Ovary (tissue), 9 donors: ENCODE results near the gene SQSTM1. TPM values are rescaled to one million over a fixed set of nuclear protein-coding genes. Genes with fewer than 3 reads are reported as not detected.

ENCODE experiments used
- DNase-seq, 5 donors: peaks; one replicate each; pipeline ENCODE4 v3.0.0-alpha.2; 2019 to 2020
- H3K27ac ChIP-seq, 2 donors: fragments of 200-600 bp; one replicate each; pipeline versions ENCODE4 v1.5.1 to v1.8.0; 2019 to 2022
- H3K27me3 ChIP-seq: fragments of 200-600 bp; one replicate; pipeline ENCODE4 v1.8.0; 2022
- H3K36me3 ChIP-seq: fragments of 200-600 bp; sonication (generic); one replicate; pipeline ENCODE4 v1.5.1; 2019
- H3K4me1 ChIP-seq: one replicate; pipeline ENCODE4 v1.8.1; 2013; ENCODE audit warnings: mild to moderate bottlenecking, moderate library complexity; ENCODE audit not compliant: insufficient read depth
- H3K4me3 ChIP-seq: fragments of 200-600 bp; sonication (generic); one replicate; pipeline ENCODE4 v1.5.1; 2017
- H3K9me3 ChIP-seq, 2 donors: fragments of 200-600 bp in 1 of 2; sonication (generic) in 1 of 2; one replicate each; pipeline versions ENCODE4 v1.5.1 to v1.8.1; 2013 to 2019; ENCODE audit warnings: mild to moderate bottlenecking in 1 of 2, moderate library complexity in 1 of 2
- EP300 ChIP-seq: sonication (generic); formaldehyde crosslinking; IDR thresholded peaks from one replicate; pipeline ENCODE4 v1.6.1; 2017; ENCODE audit warnings: antibody characterized with exemption
- POLR2A ChIP-seq: fragments of 450-650 bp; IDR thresholded peaks from one replicate; pipeline ENCODE4 v1.6.1; 2017; ENCODE audit warnings: antibody characterized with exemption, mild to moderate bottlenecking, moderate library complexity
- WGBS, 3 donors: extraction: QIAGEN DNeasy Blood & Tissue Kit in 1 of 3; methylation state at CpG; one replicate each; pipeline versions ENCODE4 v1.1.5 to v1.1.7; 2013 to 2017; 5-methylcytosine and 5-hydroxymethylcytosine counted together
- intact Hi-C, 4 donors: fragments of 100-400 bp; cut with DNase I; formaldehyde crosslinking; loops; one replicate each; pipeline versions ENCODE4 v1.11.0 to v1.15.1; 2022 to 2023
- polyA plus RNA-seq, 2 donors: library from polyadenylated mRNA; stranded (reverse); fragments of 200-250 nt in 1 of 2; fragments of 350-450 nt in 1 of 2; fragmentation: Illumina TruSeq in 1 of 2; extraction: RNeasy Lipid Tissue Mini Kit (QIAGEN cat#74804) in 1 of 2; gene quantifications; one replicate each; pipeline ENCODE4 v1.2.3, GENCODE V29; 2013 to 2014
- total RNA-seq, 7 donors: library from RNA; depleted of rRNA in 2 of 7; stranded (reverse); fragments of >200 nt in 2 of 7; fragmentation: NEBNext Ultra II Directional in 3 of 7; extraction: Animal tissue kit (Norgen Biotek cat#: 25700) in 3 of 7; gene quantifications; one replicate each; pipeline versions ENCODE4 v1.1.0 to v1.2.4, GENCODE V29; 2016 to 2023
- TF ChIP-seq, protein P1 (sequence below), 3 donors: fragments of 450-650 bp in 2 of 3; fragments of 200-600 bp in 1 of 3; IDR thresholded peaks; one replicate each; pipeline versions ENCODE4 v1.5.1 to v1.8.0; 2016 to 2022; ENCODE audit warnings: antibody characterized with exemption in 3 of 3, mild to moderate bottlenecking in 1 of 3
- donor health status: DM: no; HTN: no; CAD: no; lungs with moderate emphysema.
- donor health status: DM: no; HTN: no; CAD: no.
- donor health status: Bipolar disorder and iron deficiency.
- donor health status: DM: yes; HTN: yes; CAD: no.
- donor health status: DM: no; HTN: no; CAD: no.
- donor health status: DM: yes; HTN: yes; CAD: no.

Gene SQSTM1
- total and polyA plus RNA-seq, 9 donors = 125 to 457 (median 320) TPM

DNA sequence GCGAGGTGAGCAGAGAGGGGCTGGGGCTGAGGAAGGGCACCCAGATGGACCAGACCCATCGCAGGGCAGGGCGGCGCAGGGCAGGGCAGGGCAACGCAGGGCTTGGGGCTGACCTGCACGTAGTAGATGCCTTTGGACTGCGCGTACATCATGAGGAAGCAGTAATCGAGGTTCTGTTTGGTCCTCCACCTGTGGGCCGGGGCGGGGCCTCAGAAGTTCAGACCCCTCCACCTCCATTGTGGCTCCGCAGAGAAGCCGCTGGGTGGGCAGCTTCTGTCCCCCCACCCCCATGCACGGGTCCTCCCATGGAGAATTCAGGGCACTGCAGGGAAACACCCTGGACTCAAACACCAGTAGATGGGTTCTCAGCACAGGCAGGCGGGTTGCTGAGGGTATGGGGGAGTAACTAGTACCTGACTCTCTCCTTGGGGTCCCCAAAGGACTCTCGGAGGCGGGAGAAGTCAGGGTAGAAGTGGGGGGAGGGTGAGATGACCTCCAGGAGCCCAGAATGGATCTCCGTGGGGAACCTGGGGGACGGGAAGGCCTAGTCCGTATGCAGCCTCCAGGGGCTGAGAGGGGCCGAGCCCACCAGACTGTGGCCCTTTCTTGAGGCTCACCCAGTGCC, 20.5 kb upstream of the SQSTM1 start:
- H3K4me1 ChIP-seq = peaks cover 4% of the 10 kb centered on the region
- no peaks in the 10 kb centered on the region for H3K27me3 ChIP-seq
- H3K36me3 ChIP-seq = no peaks in the 10 kb centered on the region
- WGBS, 3 donors = 91 to 94% (median 92%) methylated on average over 21 of the region's 21 CpGs
- no peaks in the 10 kb centered on the region for H3K9me3 ChIP-seq
- intact Hi-C loops = loop anchor here in 1 of 4 donors (10.0 kb wide), 1 partner anchor 105 kb away; the partner anchor contains the start of gene TBC1D9B
- no peak overlapping the region for H3K27ac ChIP-seq
- TF ChIP-seq, protein P1, sequence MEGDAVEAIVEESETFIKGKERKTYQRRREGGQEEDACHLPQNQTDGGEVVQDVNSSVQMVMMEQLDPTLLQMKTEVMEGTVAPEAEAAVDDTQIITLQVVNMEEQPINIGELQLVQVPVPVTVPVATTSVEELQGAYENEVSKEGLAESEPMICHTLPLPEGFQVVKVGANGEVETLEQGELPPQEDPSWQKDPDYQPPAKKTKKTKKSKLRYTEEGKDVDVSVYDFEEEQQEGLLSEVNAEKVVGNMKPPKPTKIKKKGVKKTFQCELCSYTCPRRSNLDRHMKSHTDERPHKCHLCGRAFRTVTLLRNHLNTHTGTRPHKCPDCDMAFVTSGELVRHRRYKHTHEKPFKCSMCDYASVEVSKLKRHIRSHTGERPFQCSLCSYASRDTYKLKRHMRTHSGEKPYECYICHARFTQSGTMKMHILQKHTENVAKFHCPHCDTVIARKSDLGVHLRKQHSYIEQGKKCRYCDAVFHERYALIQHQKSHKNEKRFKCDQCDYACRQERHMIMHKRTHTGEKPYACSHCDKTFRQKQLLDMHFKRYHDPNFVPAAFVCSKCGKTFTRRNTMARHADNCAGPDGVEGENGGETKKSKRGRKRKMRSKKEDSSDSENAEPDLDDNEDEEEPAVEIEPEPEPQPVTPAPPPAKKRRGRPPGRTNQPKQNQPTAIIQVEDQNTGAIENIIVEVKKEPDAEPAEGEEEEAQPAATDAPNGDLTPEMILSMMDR (IDR thresholded peaks at IDR 0.05) = no peak
- TF ChIP-seq EP300 = no peak
- no peak for TF ChIP-seq POLR2A
- DNase-seq = peak in 2 of 5 donors; percentile 21 to 34
- no peak overlapping the region for H3K4me3 ChIP-seq

DNA sequence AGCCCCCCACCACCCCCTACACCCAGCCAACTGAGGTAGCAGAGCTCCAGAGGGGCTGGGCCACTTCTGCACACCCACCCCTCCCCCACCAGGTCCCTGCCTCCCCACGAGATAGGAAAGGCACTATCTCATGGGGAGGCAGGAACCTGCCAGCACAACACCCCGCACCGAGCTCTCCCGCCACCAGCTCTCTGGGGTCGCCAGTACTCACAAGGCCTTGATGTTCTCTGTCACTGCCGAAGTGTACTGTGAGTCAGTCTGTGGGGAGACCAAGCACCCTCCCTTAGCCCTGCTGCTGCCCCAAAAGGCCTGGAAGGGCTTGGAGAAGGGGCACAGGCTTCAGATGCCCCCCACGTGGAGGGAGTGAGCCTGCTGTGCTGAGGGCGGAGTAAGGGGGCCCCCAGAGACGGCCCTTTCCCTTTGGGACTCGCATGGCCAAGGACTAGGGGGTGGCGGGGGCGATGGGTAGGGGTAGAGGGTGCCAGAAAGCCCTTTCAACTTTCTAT, 20.0 kb upstream of the SQSTM1 start:
- Histone ChIP-seq H3K36me3 (no peaks in the 10 kb centered on the region), H3K4me3 (no peak overlapping the region), H3K27ac (no peak overlapping the region), H3K4me1 (peaks cover 5% of the 10 kb centered on the region), H3K27me3 (no peaks in the 10 kb centered on the region), H3K9me3 (no peaks in the 10 kb centered on the region)
- TF ChIP-seq, protein P1 (IDR thresholded peaks at IDR 0.05) = no peak
- TF ChIP-seq EP300 (no peak), POLR2A (no peak)
- peak in 3 of 5 donors; percentile 20 to 38 (median 30) for DNase-seq
- 78 to 81% (median 79%) methylated on average over 11 to 12 of the region's 12 CpGs for WGBS, 3 donors
- intact Hi-C loops = loop anchor here in 1 of 4 donors (10.0 kb wide), 1 partner anchor 104 kb away; the partner anchor contains the start of gene TBC1D9B

DNA sequence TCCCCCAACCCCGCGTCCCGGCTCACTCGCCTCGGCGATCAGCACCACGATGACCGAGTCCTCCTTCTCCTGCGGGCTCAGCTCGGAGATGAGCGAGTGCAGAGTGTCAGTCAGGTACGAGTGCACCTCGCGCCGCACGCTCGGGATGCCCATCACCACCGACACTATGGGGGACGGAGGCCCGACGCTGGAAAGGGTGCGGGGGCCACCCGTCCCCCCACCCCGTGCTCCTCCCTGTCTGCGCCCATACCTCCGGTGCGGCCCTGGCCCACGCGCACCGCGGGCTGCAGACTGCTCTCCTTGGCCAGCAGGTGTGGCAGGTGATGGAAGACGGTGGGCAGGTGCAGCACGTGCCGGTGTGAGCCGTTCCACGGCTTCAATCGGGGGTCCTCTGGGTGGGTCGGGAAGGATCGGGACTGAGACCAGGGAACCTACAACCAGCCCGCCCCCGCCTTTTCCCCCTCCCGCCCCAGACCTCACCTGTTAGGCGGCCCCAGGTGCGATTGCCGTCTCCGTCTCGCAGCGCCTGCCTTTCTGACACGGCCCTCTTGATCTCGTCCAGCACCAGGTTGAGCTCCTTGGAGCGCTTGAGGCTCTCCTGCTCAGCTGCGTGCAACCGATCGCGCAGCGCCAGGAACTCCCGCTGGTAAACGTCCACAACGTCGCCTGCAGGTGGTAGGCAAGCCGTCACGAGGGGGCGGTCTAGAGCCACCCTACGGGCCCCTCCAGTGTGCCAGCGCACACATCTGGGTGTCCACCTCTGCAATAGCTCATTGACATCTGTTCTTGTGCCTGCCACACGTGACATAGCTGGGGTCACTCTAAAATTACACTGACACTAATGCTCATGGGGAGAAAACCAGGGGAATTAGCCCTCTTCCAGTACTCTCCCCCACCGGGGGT, 19.1 kb upstream of the SQSTM1 start:
- Histone ChIP-seq H3K4me3 (no peak overlapping the region), H3K9me3 (no peaks in the 10 kb centered on the region), H3K4me1 (peaks cover 3% of the 10 kb centered on the region), H3K36me3 (no peaks in the 10 kb centered on the region), H3K27me3 (no peaks in the 10 kb centered on the region), H3K27ac (no peak overlapping the region)
- TF ChIP-seq, protein P1 (IDR thresholded peaks at IDR 0.05) = peak in 2 of 3 donors; percentile 47 to 48
- no peak for TF ChIP-seq POLR2A
- intact Hi-C loops = loop anchor here in 1 of 4 donors (10.0 kb wide), 1 partner anchor 103 kb away; the partner anchor contains the start of gene TBC1D9B
- WGBS, 3 donors = 62 to 72% (median 64%) methylated on average over 67 of the region's 67 CpGs
- peak; percentile 56 to 87 (median 73) for DNase-seq

DNA sequence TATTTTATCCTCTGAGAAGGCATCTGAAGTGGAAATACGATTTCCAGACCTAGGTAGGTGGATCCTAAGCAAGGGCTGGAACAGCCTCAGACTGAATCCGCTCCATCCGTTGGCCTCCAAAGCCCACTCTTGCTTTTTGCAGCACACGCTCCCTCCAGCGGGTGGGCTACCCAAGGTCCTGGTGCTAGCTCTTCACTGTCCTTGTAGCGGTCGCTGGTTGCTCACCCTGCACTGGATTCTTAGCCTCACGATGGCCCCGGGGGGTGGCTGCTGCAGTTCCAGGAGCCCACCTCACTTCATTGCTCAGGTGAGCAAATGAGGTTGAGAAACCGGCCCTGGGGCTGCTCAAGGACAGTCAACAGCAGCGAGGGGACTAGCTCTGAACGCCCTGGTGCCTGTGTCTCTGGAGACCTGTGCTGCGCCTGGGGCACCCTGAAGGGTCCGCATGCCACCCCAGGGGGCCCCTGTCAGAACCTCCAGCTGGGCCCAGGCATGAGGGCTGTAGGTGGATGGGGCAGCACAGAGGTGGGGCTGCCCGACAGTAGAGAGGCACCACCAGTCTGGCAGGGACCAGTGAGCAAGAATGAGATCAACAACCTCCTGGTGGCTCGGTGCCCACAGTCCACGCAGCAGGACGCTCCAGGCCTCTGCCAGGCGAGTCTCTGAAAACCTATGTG, 18.4 kb upstream of the SQSTM1 start:
- no peak overlapping the region for H3K27ac ChIP-seq
- intact Hi-C loops = loop anchor here in 1 of 4 donors (10.0 kb wide), 1 partner anchor 102 kb away; the partner anchor contains the start of gene TBC1D9B
- TF ChIP-seq EP300 (no peak), POLR2A (no peak)
- TF ChIP-seq, protein P1 (IDR thresholded peaks at IDR 0.05) = no peak
- H3K36me3 ChIP-seq = no peaks in the 10 kb centered on the region
- H3K27me3 ChIP-seq = no peaks in the 10 kb centered on the region
- H3K9me3 ChIP-seq = no peaks in the 10 kb centered on the region
- WGBS, 3 donors = 84 to 86% (median 86%) methylated on average over 16 to 19 of the region's 19 CpGs
- H3K4me1 ChIP-seq = peaks cover 2% of the 10 kb centered on the region
- no peak overlapping the region for H3K4me3 ChIP-seq
- peak in 4 of 5 donors; percentile 22 to 43 (median 31) for DNase-seq
